ENCODE measurements around the gene PTTG2.
"Not testable (repeated sequence)": the region's sequence is repeated elsewhere in the genome, so short reads cannot be mapped to it uniquely, and the experiment has no call there.

Gene PTTG2

GRCh38 chr4:37960098-37960497 lies at the start of gene PTTG2:
Gene PTTG2 (plus strand): TSS chr4:37960398. CDS start chr4:37960435, 37 bp downstream.
- DNase-seq, result no peak

- no peak for DNase-seq
Observed at GRCh38 chr4:37914539-37914938, 45.7 kb upstream of the PTTG2 start.

- no peak for DNase-seq
Observed at GRCh38 chr4:37917388-37917787, 42.8 kb upstream of the PTTG2 start.

GRCh38 chr4:37918653-37919052 lies 41.5 kb upstream of the PTTG2 start:
- DNase-seq, result no peak

- no peak for DNase-seq
Observed at GRCh38 chr4:37922328-37922727, 37.9 kb upstream of the PTTG2 start.

GRCh38 chr4:37923089-37923488 lies 37.1 kb upstream of the PTTG2 start:
- DNase-seq, result not testable (repeated sequence)

- no peak for DNase-seq
Observed at GRCh38 chr4:37924946-37925345, 35.3 kb upstream of the PTTG2 start.

GRCh38 chr4:37927434-37927833 lies 32.8 kb upstream of the PTTG2 start:
- no peak for DNase-seq

GRCh38 chr4:37928426-37929416 lies 31.5 kb upstream of the PTTG2 start:
- DNase-seq, result no peak

- DNase-seq, result no peak
Observed at GRCh38 chr4:37934096-37934495, 26.1 kb upstream of the PTTG2 start.

- DNase-seq, result no peak
Observed at GRCh38 chr4:37934609-37935008, 25.6 kb upstream of the PTTG2 start.

GRCh38 chr4:37935026-37935425 lies 25.2 kb upstream of the PTTG2 start:
- no peak for DNase-seq

- no peak for DNase-seq
Observed at GRCh38 chr4:37936889-37937498, 23.2 kb upstream of the PTTG2 start.

GRCh38 chr4:37938208-37938607 lies 22.0 kb upstream of the PTTG2 start:
- DNase-seq, result no peak

GRCh38 chr4:37946503-37947179 lies 13.6 kb upstream of the PTTG2 start:
- no peak for DNase-seq

GRCh38 chr4:37948542-37948941 lies 11.7 kb upstream of the PTTG2 start:
- no peak for DNase-seq

- DNase-seq, result no peak
Observed at GRCh38 chr4:37949636-37950426, 10.4 kb upstream of the PTTG2 start.

GRCh38 chr4:37951461-37952352 lies 8.5 kb upstream of the PTTG2 start:
- no peak for DNase-seq

GRCh38 chr4:37953156-37953555 lies 7.0 kb upstream of the PTTG2 start:
- DNase-seq, result no peak

- DNase-seq, result no peak
Observed at GRCh38 chr4:37953620-37954293, 6.4 kb upstream of the PTTG2 start.

GRCh38 chr4:37956941-37957340 lies 3.3 kb upstream of the PTTG2 start:
- DNase-seq, result no peak
